PC-3 (cell line): ENCODE results near the gene HTR2B. TPM values are rescaled to one million over a fixed set of nuclear protein-coding genes. Genes with fewer than 3 reads are reported as not detected.

ENCODE experiments used
- ATAC-seq: fragments of 200-7000 bp; cut with Tn5 transposase; 2 replicates; pipeline ENCODE4 v1.9.1; 2020; ENCODE audit warnings: mild to moderate bottlenecking, moderate library complexity
- Bru-seq: library from RNA; stranded (reverse); fragments of 400-500 nt; gene quantifications from one replicate; lab custom pipeline; 2021; lab: Mats Ljungman, UMichigan
- BruChase-seq, 2 experiments: library from RNA; stranded (reverse); fragments of 400-500 nt; gene quantifications; one replicate each; lab custom pipeline; 2021; lab: Mats Ljungman, UMichigan
- BruUV-seq: library from RNA; stranded (reverse); fragments of 400-500 nt; replicated peaks from 2 replicates; lab custom pipeline; 2021; lab: Mats Ljungman, UMichigan
- CTCF ChIA-PET: fragments of 300-600 bp; sonication (Branson Sonifier 250); formaldehyde crosslinking; loops from one replicate; lab custom pipeline; 2022; ENCODE audit warnings: antibody characterized with exemption; lab: Charles Lee
- POLR2A ChIA-PET: fragments of 300-600 bp; sonication (Branson Sonifier 250); formaldehyde crosslinking; loops from one replicate; lab custom pipeline; 2022; ENCODE audit warnings: antibody characterized with exemption; ENCODE audit not compliant: unreplicated experiment; lab: Charles Lee
- DNase-seq: peaks from one replicate; pipeline ENCODE4 v3.0.0-alpha.2; 2015
- H2AFZ ChIP-seq: fragments of 300-600 bp; sonication (generic); 2 replicates; pipeline ENCODE4 v1.6.0; 2016; ENCODE audit warnings: antibody characterized with exemption, low read length
- H3F3A ChIP-seq: fragments of 300-600 bp; sonication (generic); one replicate; pipeline ENCODE4 v1.6.0; 2017; ENCODE audit warnings: antibody characterized with exemption, low read length, control low read depth, mild to moderate bottlenecking; ENCODE audit not compliant: unreplicated experiment
- H3K27ac ChIP-seq: fragments of 300-600 bp; sonication (generic); 2 replicates; pipeline ENCODE4 v1.5.1; 2016; ENCODE audit warnings: mild to moderate bottlenecking, low read length
- H3K27me3 ChIP-seq: fragments of 300-600 bp; sonication (generic); 2 replicates; pipeline ENCODE4 v1.6.1; 2016; ENCODE audit warnings: low read length, mixed read lengths
- H3K36me3 ChIP-seq: fragments of 300-600 bp; sonication (generic); 2 replicates; pipeline ENCODE4 v1.6.1; 2016; ENCODE audit warnings: low read depth, mixed run types, low read length, mixed read lengths
- H3K4me1 ChIP-seq: fragments of 300-600 bp; sonication (generic); 2 replicates; pipeline ENCODE4 v1.5.1; 2016; ENCODE audit warnings: low read length; ENCODE audit not compliant: insufficient read depth
- H3K4me2 ChIP-seq: fragments of 300-600 bp; sonication (generic); 2 replicates; pipeline ENCODE4 v1.6.0; 2016; ENCODE audit warnings: low read length
- H3K4me3 ChIP-seq: fragments of 300-600 bp; sonication (generic); 2 replicates; pipeline ENCODE4 v1.5.1; 2016; ENCODE audit warnings: mild to moderate bottlenecking, low read length, mixed read lengths
- H3K79me2 ChIP-seq: fragments of 300-600 bp; sonication (generic); 2 replicates; pipeline ENCODE4 v1.6.1; 2017; ENCODE audit warnings: low read length, mixed read lengths
- H3K9ac ChIP-seq: fragments of 300-600 bp; sonication (generic); 2 replicates; pipeline ENCODE4 v1.6.0; 2016; ENCODE audit warnings: mild to moderate bottlenecking, low read length
- H3K9me2 ChIP-seq: fragments of 300-600 bp; sonication (generic); replicated peaks from 2 replicates; pipeline ENCODE4 v1.6.1; 2016; ENCODE audit warnings: mixed run types, low read length, mixed read lengths
- H3K9me3 ChIP-seq: fragments of 300-600 bp; sonication (generic); 2 replicates; pipeline ENCODE4 v1.6.1; 2016; ENCODE audit warnings: low read length, mixed read lengths
- H4K20me1 ChIP-seq: fragments of 300-600 bp; sonication (generic); 2 replicates; pipeline ENCODE4 v1.6.1; 2016; ENCODE audit warnings: low read length, mixed read lengths
- EZH2 ChIP-seq: fragments of 300-600 bp; sonication (generic); IDR thresholded peaks from one replicate; pipeline ENCODE4 v1.6.1; 2017; ENCODE audit warnings: antibody characterized with exemption, mild to moderate bottlenecking, low read length; ENCODE audit not compliant: unreplicated experiment
- EZH2phosphoT487 ChIP-seq: fragments of 300-600 bp; sonication (generic); IDR thresholded peaks from 2 replicates; pipeline ENCODE4 v1.6.1; 2018; ENCODE audit warnings: mild to moderate bottlenecking, antibody characterized with exemption, low read length, borderline replicate concordance
- intact Hi-C: fragments of 100-400 bp; cut with micrococcal nuclease; formaldehyde crosslinking; loops from 2 replicates; pipeline ENCODE4 v1.9.0; 2023
- long read RNA-seq: library from polyadenylated mRNA; unstranded; transcript quantifications from one replicate; pipeline ENCODE4 v2.0.0, GENCODE V29; 2021; ENCODE audit not compliant: unreplicated experiment
- total RNA-seq: library from RNA; depleted of rRNA; stranded (reverse); fragments of >200 nt; gene quantifications from 2 replicates; pipeline ENCODE4 v1.2.3, GENCODE V29; 2014; rRNA removed
- TF ChIP-seq, protein P1 (sequence below): fragments of 300-600 bp; sonication (generic); conservative IDR thresholded peaks from 2 replicates; pipeline ENCODE4 v1.5.1; 2017; ENCODE audit warnings: antibody characterized with exemption, low read depth, mild to moderate bottlenecking, low read length

Gene HTR2B
- not detected in 2 replicates for total RNA-seq
- Bru-seq, nascent RNA = percentile 22 among the genes with signal in this experiment
- not detected for BruChase-seq, experiment 1, labeled RNA remaining after a 6-hour chase
- BruChase-seq, experiment 2, labeled RNA remaining after a 2-hour chase = percentile 19 among the genes with signal in this experiment
- long read RNA-seq = 0 reads

DNA sequence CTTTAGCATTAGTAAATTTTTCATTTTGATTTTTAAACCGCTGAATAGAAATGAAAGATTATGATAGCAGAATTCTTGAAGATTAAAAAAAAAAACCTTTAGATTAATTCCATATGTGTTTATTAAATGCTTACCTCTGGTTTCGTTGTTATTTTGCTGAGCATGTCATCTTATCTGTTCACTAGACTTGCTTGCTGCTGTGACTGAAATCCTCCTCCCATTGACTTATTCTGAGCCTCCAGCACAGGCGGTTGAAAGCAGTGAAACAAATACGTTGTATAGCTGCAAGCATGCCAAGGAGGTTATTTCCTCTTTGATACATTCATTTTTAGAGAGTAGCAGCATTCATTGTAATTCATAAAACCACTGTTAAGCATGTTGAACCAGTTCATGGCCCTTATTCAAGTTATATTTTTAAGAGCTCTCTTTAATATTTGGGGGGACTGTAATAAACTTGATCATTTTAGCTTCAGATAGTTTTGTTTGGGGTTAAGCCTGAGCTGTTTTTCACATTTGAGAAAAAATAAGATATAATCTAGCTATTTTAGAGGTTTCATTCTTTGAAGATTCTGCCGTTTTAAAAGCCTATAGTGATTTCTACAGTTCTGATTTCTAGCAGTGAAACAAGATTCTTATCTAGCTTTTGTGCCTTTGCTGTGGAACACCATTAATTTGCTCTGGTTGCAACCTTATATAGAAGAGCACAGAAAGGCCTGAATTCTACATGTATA lies at the start of gene HTR2B:
TSS of gene HTR2B (minus strand) at position 205 of the 731 bp plus-strand sequence. CDS start 1,278 bp downstream, outside the sequence.
- Histone ChIP-seq H3K4me1 (peaks cover 32% of the 10 kb centered on the region), H3K27me3 (no peaks in the 10 kb centered on the region), H3K36me3 (0 out of 2 replicates have a peak, but pooled peaks cover 2% of the 10 kb centered on the region), H4K20me1 (no peaks in the 10 kb centered on the region), H3K9me3 (no peaks in the 10 kb centered on the region), H3K79me2 (peaks cover 40% of the 10 kb centered on the region), H2AFZ (no peak within 1 kb of the TSS), H3K9ac (no peak within 1 kb of the TSS), H3F3A (no peaks in the 10 kb centered on the region), H3K4me2 (no peak within 1 kb of the TSS), H3K4me3 (no peak within 1 kb of the TSS), H3K9me2 (no peaks in the 10 kb centered on the region), H3K27ac (no peak within 1 kb of the TSS)
- ATAC-seq (no peak), DNase-seq (no peak)
- POLR2A ChIA-PET = interaction anchor here (0.6 kb wide), 1 partner anchor 441 kb away, joined by 10 read pairs; no protein-coding TSS in a partner anchor
- TF ChIP-seq EZH2phosphoT487 = no peak
- TF ChIP-seq, protein P1, sequence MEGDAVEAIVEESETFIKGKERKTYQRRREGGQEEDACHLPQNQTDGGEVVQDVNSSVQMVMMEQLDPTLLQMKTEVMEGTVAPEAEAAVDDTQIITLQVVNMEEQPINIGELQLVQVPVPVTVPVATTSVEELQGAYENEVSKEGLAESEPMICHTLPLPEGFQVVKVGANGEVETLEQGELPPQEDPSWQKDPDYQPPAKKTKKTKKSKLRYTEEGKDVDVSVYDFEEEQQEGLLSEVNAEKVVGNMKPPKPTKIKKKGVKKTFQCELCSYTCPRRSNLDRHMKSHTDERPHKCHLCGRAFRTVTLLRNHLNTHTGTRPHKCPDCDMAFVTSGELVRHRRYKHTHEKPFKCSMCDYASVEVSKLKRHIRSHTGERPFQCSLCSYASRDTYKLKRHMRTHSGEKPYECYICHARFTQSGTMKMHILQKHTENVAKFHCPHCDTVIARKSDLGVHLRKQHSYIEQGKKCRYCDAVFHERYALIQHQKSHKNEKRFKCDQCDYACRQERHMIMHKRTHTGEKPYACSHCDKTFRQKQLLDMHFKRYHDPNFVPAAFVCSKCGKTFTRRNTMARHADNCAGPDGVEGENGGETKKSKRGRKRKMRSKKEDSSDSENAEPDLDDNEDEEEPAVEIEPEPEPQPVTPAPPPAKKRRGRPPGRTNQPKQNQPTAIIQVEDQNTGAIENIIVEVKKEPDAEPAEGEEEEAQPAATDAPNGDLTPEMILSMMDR = no peak
- no peak for TF ChIP-seq EZH2
- intact Hi-C loops = no loop called here
- CTCF ChIA-PET = interaction anchor here (0.7 kb wide), 1 partner anchor 20 kb away, joined by 3 read pairs; no protein-coding TSS in a partner anchor
- BruUV-seq = no TSS peak

DNA sequence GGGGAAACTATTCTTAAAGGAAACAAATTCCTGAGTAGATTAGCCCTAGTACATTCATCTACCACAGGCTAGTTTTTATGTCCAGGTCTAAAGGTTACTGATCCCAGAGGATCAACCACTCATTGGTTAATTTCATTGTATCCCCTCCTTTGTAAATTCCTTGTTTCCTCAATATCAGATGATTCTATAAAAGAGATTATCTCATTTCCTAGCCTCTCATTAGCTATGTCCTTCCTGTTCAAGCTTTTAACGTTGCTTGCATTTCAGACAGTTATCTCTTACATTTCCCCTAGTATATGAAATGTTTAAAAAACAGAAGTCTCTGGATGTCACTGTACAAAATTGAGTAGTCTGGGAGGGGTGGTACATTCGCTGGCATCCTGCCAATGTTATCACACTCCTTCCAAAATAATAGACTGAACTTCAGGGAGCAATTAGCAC lies 49.4 kb upstream of the HTR2B start:
- Histone ChIP-seq H3K27me3 (no peaks in the 10 kb centered on the region), H3K9me2 (no peaks in the 10 kb centered on the region), H2AFZ (no peak overlapping the region), H3K4me3 (no peak overlapping the region), H3K4me2 (no peak overlapping the region), H3F3A (no peaks in the 10 kb centered on the region), H4K20me1 (no peaks in the 10 kb centered on the region), H3K79me2 (no peaks in the 10 kb centered on the region), H3K36me3 (peaks cover 42% of the 10 kb centered on the region), H3K27ac (no peak overlapping the region), H3K4me1 (no peaks in the 10 kb centered on the region), H3K9ac (no peak overlapping the region), H3K9me3 (no peaks in the 10 kb centered on the region)
- no TSS peak for BruUV-seq
- no peak for DNase-seq
- ATAC-seq = no peak
- TF ChIP-seq, protein P1 = no peak
- TF ChIP-seq EZH2phosphoT487 (no peak), EZH2 (no peak)
- ChIA-PET POLR2A (no interaction called here), CTCF (no interaction called here)
- intact Hi-C loops = no loop called here
